WI38 (cell line): ENCODE results near the gene VRTN.
"Not testable (repeated sequence)": the region's sequence is repeated elsewhere in the genome, so short reads cannot be mapped to it uniquely, and the experiment has no call there.

Experiments
- H3K4me3 ChIP-seq: 2 replicates; pipeline ENCODE4 v1.5.1; 2011; ENCODE audit warnings: low read depth, mild to moderate bottlenecking, control low read depth, low read length
- CTCF ChIP-seq: IDR thresholded peaks from 2 replicates; pipeline ENCODE4 v1.5.1; 2012; ENCODE audit warnings: low read depth, mild to moderate bottlenecking, control low read depth, low read length

The VRTN gene

GRCh38 chr14:74309125-74310022 lies 38.9 kb upstream of the VRTN start:
- no peak overlapping the region for H3K4me3 ChIP-seq

DNA sequence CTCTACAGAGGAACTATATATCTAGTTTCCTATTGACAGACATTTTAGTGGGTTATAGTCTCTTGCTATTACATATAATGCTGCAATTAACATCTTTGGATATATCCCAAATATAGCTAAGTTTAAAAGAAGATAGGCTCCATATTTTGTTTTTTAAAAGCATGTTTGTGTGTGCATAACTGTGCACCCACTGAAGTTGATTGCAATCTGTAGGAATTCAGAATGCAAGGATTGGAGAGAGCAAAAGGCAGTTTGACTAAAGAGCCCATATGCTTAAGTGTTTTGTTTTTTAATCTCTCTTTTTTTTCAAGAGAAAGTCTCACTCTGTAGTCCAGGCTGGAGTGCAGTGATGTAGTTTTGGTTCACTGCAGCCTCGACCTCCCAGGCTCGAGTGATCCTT lies 36.1 kb upstream of the VRTN start:
- no peak overlapping the region for H3K4me3 ChIP-seq
- no peak for TF ChIP-seq CTCF

More at GRCh38 chr14:74309125-74310022, 38.9 kb upstream of the VRTN start:
- no peak for TF ChIP-seq CTCF

GRCh38 chr14:74313601-74314000 lies 34.7 kb upstream of the VRTN start:
- no peak for TF ChIP-seq CTCF
- no peak overlapping the region for H3K4me3 ChIP-seq

- TF ChIP-seq CTCF = no peak
- no peak overlapping the region for H3K4me3 ChIP-seq
Measured at GRCh38 chr14:74314576-74314975, 33.7 kb upstream of the VRTN start.

GRCh38 chr14:74324931-74325361 lies 23.3 kb upstream of the VRTN start:
- TF ChIP-seq CTCF = peak; percentile 59

DNA sequence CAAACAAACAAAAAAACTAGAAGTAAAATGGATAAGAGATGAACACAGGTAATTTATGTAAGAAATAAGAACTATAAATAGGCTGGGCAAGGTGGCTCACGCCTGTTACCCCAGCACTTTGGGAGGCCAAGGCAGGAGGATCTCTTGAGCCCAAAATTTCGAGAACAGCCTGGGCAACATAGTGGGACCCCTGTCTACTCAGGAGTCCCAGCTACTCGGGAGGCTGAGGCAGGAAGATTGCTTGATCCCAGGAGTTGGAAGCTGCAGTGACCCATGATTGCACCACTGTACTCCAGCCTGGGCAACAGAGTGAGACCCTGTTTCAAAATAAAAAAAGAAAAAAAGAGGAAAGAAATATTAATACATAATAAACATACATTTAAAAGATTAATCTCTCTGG lies 22.8 kb upstream of the VRTN start:
- no peak overlapping the region for H3K4me3 ChIP-seq
- TF ChIP-seq CTCF = no peak

More at GRCh38 chr14:74324931-74325361, 23.3 kb upstream of the VRTN start:
- no peak overlapping the region for H3K4me3 ChIP-seq

DNA sequence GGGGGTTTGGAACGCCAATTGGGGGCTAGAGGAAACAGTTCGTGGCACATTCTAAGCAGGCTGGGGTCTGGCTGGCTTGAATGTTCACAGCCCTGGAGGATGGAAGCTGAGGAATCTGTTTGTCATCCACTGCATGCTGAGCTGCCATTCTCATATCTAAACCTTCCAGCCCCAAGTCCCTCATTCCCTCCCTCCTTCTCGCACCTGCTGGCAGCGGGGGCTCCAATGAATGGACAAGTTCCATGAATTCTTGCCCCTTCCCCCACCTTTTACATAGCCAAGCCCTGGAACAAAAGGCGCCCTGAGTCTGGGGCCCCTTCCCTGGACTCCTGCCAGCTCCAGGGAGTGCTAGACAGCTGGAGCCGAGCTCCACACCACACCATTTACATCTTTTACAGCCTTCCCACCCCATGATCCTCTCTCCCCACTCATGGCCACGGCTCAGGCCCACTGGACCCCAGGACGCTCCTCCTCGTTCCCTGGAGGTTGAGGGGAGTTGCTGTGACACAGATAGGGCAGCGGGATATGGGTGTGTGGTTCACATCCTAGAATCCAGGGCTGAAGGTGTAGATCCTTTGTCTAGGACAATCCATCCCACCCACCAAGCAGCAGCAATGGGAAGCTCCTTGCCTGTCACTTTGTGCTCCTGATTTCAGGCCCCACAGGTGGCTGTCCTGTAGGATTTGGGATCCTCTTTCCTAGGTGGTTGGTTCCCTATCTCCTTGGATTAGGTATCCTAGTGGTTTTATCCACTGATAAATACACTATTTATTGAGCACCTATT lies 21.7 kb upstream of the VRTN start:
- TF ChIP-seq CTCF = no peak
- no peak overlapping the region for H3K4me3 ChIP-seq

DNA sequence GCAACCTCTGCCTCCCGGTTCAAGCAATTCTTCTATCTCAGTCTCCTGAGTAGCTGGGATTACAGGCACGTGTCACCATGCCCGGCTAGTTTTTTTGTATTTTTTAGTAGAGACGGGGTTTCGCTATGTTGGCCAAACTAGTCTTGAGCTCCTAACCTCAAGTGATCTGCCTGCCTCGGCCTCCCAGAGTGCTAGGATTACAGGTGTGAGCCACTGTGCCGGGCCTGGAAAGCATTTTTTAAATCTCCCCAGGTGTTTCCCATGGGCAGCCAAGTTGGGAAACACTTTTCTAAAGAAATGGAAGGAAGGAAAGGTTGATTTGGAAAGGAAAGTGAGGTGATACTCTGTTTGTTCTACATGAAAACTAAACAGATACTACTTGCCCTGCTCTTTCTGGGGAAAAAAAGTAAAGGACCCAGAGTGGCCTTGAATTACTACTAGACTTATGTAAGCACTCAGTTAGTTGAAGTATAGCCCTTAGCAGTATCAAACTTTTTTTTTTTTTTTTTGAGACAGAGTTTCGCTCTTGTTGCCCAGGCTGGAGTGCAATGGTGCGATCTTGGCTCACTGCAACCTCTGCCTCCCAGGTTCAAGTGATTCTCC lies 18.2 kb upstream of the VRTN start:
- not testable (repeated sequence) for H3K4me3 ChIP-seq
